ENCODE measurements around the gene ATP6V0D1.

- TF ChIP-seq CTCF (conservative IDR thresholded peaks at IDR 0.05) (no peak), ZFX (IDR thresholded peaks at IDR 0.05) (no peak)
Measured at GRCh38 chr16:67433131-67433719, 47.7 kb downstream of the ATP6V0D1 start.
